PC-3 (cell line): ENCODE measurements around the gene TRMO.

Experiments used
- CTCF ChIP-seq: fragments of 300-600 bp; sonication (generic); conservative IDR thresholded peaks from 2 replicates; pipeline ENCODE4 v1.5.1; 2017; ENCODE audit warnings: antibody characterized with exemption, low read depth, mild to moderate bottlenecking, low read length
- EZH2 ChIP-seq: fragments of 300-600 bp; sonication (generic); IDR thresholded peaks from one replicate; pipeline ENCODE4 v1.6.1; 2017; ENCODE audit warnings: antibody characterized with exemption, mild to moderate bottlenecking, low read length; ENCODE audit not compliant: unreplicated experiment

- no peak for TF ChIP-seq EZH2
- no peak for TF ChIP-seq CTCF
These were observed 61.7 kb downstream of the TRMO start for GRCh38 chr9:97860451-97861147.
